SJCRH30 (cell line): ENCODE results near the gene GALNT17. TPM values are rescaled to one million over a fixed set of nuclear protein-coding genes. Genes with fewer than 3 reads are reported as not detected.

Experiments
- DNase-seq, 2 experiments: peaks; one replicate each; pipeline ENCODE4 v3.0.0-alpha.2; 2015 to 2020
- H3K27ac ChIP-seq: fragments of 250-450 bp; sonication (Bioruptor Pico); 2 replicates; pipeline ENCODE4 v1.5.1; 2020; ENCODE audit warnings: mild to moderate bottlenecking, moderate library complexity
- H3K27me3 ChIP-seq: fragments of 250-450 bp; sonication (Bioruptor Pico); 2 replicates; pipeline ENCODE4 v1.5.1; 2020; ENCODE audit warnings: mild to moderate bottlenecking, moderate library complexity
- H3K36me3 ChIP-seq: fragments of 250-450 bp; sonication (Bioruptor Pico); 2 replicates; pipeline ENCODE4 v1.5.1; 2020; ENCODE audit warnings: mild to moderate bottlenecking, moderate library complexity
- H3K4me1 ChIP-seq: fragments of 250-450 bp; sonication (Bioruptor Pico); 2 replicates; pipeline ENCODE4 v1.5.1; 2020; ENCODE audit warnings: mild to moderate bottlenecking, moderate library complexity
- H3K4me3 ChIP-seq: fragments of 250-450 bp; sonication (Bioruptor Pico); 2 replicates; pipeline ENCODE4 v1.5.1; 2020; ENCODE audit warnings: mild to moderate bottlenecking, moderate library complexity
- H3K9me3 ChIP-seq: fragments of 250-450 bp; sonication (Bioruptor Pico); replicated peaks from 2 replicates; pipeline ENCODE4 v1.5.1; 2020; ENCODE audit warnings: mild to moderate bottlenecking, moderate library complexity
- total RNA-seq: library from RNA; depleted of rRNA; stranded (reverse); fragments of >200 nt; shearing (Covaris generic); gene quantifications from 2 replicates; pipeline ENCODE4 v1.2.3, GENCODE V29; 2014

Gene GALNT17
- total RNA-seq, 1 experiment from 2014 or later = not detected

DNA sequence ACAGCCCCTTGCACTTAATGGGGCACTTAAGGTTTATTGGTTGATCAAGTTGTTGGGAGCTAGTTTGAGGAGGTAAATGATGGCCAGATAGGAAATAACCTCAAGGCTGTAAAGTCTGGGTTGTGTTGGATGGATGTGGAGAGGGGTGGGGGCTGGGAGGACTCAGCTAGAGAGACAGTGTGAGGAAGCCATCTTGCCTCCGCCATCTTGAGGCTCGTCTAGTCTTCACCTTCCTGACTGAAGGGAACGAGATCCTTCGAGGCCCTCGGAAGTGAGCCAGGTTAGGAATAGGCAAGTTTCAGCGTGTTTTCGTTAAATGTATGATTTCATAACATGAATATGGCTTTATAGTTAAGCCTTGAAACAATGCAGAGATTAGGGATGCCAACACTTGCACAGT, 5.5 kb downstream of the GALNT17 start:
- H3K27ac ChIP-seq = no peak overlapping the region
- no peaks in the 10 kb centered on the region for H3K9me3 ChIP-seq
- no peaks in the 10 kb centered on the region for H3K36me3 ChIP-seq
- H3K4me1 ChIP-seq = no peaks in the 10 kb centered on the region
- DNase-seq = no peak
- H3K27me3 ChIP-seq = no peaks in the 10 kb centered on the region
- no peak overlapping the region for H3K4me3 ChIP-seq

DNA sequence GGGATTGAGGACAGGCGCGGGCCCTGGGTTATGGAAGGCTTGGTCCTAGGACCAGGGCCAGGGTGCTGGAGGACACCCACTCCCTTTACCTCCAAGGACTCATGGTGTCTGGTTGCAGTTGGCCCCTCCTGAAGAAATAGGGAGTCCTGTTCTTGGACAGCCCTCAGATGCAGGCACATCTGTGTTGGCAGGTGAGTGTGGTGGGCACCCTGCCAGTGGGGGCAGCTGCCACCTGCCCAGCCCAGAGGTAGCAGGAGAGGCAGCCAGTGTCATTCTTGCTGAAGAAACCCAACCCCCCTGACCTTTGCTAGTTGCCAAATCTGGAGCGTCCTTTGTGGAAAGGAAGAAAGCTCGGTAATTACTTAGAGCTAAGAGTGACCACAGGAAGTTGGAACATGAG, 8.3 kb downstream of the GALNT17 start:
- Histone ChIP-seq H3K36me3 (no peaks in the 10 kb centered on the region), H3K27ac (no peak overlapping the region), H3K9me3 (no peaks in the 10 kb centered on the region), H3K4me1 (no peaks in the 10 kb centered on the region), H3K27me3 (no peaks in the 10 kb centered on the region), H3K4me3 (no peak overlapping the region)
- DNase-seq = no peak

DNA sequence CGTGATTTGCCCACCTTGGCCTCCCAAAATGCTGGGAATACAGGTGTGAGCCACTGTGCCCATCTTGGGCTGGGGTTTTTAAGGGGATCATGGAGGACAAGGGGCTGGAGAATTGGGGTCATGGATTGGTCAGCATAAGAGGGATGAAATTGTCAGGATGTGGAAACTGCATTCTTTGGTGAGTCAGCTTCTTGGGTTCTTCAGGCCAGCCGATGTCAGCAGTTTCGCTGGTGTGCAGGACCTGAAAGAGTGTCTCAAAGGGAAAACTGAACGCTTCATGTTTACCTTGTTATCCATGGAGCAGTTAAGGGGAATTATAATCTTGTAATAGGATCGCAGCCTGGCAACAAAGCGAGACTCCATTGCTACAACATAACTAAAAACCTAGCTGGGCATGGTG, 13.0 kb downstream of the GALNT17 start:
- DNase-seq = no peak
- H3K27ac ChIP-seq = no peak overlapping the region

DNA sequence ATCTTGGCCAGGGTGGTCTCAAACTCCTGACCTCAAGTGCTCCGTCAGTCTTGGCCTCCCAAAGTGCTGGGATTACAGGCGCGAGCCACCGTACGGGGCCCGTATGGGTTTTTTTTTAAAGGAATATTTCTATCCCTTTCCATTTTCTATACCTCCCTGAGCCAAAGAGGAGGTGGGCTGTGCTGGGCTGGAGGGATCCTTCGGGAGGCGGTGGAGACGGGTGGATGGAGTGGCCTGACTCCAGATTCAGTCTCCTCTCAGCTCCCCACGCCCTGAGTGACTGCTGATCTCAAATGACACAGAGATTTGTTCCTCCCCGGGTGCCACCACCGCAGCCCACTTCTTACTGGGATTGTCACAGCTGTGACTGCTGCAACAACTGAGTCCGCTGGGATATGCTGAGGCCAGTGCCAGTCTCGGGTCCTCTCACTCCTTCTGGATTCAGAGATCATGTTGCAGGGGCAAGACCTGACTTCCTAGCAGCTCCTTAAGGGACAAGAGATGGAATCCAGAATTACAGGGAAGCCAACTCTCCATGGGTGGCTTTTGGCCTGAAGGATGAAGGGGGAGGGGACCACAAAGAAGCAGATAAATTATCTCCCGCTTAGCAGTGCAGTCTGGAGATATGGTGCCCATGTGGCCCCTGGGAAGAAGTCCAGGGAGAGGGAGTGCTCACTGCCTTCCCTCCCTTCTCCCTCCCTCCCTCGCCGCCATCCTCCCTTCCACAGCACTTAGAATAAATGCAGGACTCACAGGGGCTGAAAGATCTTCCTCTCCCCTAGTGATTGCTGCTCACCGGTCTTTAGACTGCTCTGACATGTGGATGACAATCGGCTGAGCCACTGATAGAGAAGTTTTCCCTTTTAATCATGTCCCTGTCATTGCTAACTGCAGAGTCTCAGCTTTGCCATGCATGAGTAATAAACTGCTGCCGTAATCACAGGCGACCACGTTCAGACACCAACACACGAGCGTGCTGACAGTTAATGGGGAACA, 14.3 kb downstream of the GALNT17 start:
- Histone ChIP-seq H3K9me3 (no peaks in the 10 kb centered on the region; the same call in 1 of the 2 replicates), H3K4me3 (no peak overlapping the region), H3K27me3 (no peaks in the 10 kb centered on the region), H3K36me3 (no peaks in the 10 kb centered on the region), H3K27ac (no peak overlapping the region), H3K4me1 (no peaks in the 10 kb centered on the region)
- DNase-seq = no peak

More for the DNA sequence above, 13.0 kb downstream of the GALNT17 start:
- no peak overlapping the region for H3K4me3 ChIP-seq
- no peaks in the 10 kb centered on the region for H3K27me3 ChIP-seq
- no peaks in the 10 kb centered on the region; the same call in 1 of the 2 replicates for H3K9me3 ChIP-seq
- H3K4me1 ChIP-seq = no peaks in the 10 kb centered on the region
- H3K36me3 ChIP-seq = no peaks in the 10 kb centered on the region

DNA sequence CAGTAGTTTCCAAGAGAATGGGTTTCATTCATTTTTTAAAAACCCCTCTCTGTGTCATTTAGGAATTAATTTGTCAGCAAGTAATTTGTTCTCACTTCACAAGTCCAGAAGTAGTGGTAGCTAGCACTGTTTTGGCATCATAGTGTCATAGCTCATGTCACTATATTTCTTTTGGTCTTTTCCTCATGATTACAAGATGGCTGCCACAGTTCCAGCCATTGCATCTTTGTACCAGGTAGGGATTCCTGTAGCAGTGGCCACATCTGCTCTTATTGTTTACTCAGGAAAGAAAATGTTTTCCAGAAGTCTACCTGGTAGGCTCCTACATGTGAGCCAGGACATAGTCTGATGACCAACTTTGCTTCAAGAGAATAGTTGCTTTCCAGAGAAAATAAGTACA, 16.2 kb downstream of the GALNT17 start:
- Histone ChIP-seq H3K4me1 (no peaks in the 10 kb centered on the region), H3K36me3 (no peaks in the 10 kb centered on the region), H3K27ac (no peak overlapping the region), H3K9me3 (no peaks in the 10 kb centered on the region; the same call in 1 of the 2 replicates), H3K4me3 (no peak overlapping the region), H3K27me3 (no peaks in the 10 kb centered on the region)
- DNase-seq = no peak

DNA sequence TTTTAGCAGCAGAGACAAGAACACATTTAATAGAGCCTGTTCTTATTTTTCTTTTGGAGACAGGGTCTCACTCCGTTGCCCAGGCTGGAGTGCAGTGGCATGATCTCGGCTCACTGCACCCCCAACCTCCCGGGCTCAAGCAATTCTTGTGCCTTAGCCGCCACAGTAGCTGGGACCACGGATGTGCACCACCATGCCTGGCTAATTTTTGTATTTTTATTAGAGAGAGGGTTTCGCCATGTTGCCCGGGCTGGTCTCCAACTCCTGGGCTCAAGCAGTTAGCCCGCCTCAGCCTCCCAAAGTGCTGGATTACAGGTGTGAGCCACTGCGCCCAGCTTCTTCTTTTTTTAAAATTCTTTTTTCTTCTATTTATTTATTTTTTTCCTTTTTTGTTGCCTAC, 23.3 kb downstream of the GALNT17 start:
- no peaks in the 10 kb centered on the region for H3K27me3 ChIP-seq
- H3K4me3 ChIP-seq = no peak overlapping the region
- DNase-seq = no peak
- no peaks in the 10 kb centered on the region for H3K4me1 ChIP-seq
- no peaks in the 10 kb centered on the region for H3K9me3 ChIP-seq
- H3K36me3 ChIP-seq = no peaks in the 10 kb centered on the region
- H3K27ac ChIP-seq = no peak overlapping the region

DNA sequence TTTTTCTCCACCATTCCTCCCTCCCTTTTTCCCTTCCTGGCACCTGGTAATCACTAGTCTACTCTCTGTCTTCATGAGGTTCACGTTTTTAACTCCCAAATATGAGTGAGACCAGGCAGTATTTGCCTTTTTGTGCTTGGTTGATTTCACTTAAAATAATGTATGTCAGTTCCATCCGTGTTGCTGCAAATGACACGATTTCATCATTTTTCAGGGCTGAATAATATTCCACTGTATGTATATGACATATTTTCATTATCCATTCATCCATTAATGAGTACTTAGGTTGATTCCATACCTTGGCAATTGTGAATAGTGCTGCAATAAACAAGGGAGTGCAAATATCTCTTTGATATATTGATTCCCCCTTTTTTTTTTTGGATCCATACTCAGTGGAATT, 25.8 kb downstream of the GALNT17 start:
- Histone ChIP-seq H3K27me3 (no peaks in the 10 kb centered on the region), H3K36me3 (no peaks in the 10 kb centered on the region), H3K27ac (no peak overlapping the region), H3K9me3 (no peaks in the 10 kb centered on the region), H3K4me3 (no peak overlapping the region), H3K4me1 (no peaks in the 10 kb centered on the region)
- no peak for DNase-seq

DNA sequence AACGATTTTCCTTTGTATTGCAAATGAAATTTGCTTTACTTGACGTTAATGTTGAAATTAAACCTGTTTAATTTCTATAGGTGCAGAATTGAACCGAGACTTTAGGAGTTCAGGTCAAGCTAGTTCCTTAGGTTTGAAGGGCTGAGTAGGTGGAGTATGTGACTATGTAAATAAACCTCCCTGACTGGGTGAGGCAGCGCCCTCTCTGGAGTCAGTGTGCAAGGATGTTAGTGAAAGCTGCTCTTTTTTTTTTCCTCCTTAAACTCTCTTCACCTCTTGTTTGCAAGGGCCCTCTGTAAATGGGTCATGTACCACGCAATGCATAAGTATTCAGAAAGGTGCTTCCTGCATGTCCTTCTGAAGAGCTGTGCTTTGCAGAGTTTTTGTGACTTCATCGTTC, 33.8 kb downstream of the GALNT17 start:
- Histone ChIP-seq H3K27me3 (no peaks in the 10 kb centered on the region), H3K4me3 (no peak overlapping the region), H3K9me3 (no peaks in the 10 kb centered on the region), H3K27ac (no peak overlapping the region), H3K4me1 (no peaks in the 10 kb centered on the region), H3K36me3 (no peaks in the 10 kb centered on the region)
- DNase-seq = no peak

DNA sequence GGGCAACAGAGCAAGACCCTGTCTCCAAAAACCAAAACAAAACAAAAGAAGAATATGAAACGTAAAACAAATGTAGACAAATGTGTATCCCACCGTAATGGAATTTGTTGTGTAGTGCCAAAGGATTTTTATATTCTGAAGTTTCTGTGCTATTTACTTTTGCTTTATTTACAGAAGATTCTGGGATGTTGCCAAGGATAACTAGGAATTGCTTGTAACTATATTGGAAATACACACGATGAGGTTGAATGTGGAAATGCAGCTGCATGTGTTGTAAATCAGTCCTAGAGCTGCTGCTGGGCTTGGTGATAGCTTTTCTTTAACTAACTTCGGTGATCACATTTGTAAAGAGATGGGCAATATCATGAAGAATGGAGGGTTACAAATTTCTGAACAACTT, 39.5 kb downstream of the GALNT17 start:
- Histone ChIP-seq H3K4me3 (no peak overlapping the region), H3K27ac (no peak overlapping the region), H3K4me1 (no peaks in the 10 kb centered on the region), H3K27me3 (no peaks in the 10 kb centered on the region), H3K36me3 (no peaks in the 10 kb centered on the region), H3K9me3 (no peaks in the 10 kb centered on the region)
- DNase-seq = no peak

DNA sequence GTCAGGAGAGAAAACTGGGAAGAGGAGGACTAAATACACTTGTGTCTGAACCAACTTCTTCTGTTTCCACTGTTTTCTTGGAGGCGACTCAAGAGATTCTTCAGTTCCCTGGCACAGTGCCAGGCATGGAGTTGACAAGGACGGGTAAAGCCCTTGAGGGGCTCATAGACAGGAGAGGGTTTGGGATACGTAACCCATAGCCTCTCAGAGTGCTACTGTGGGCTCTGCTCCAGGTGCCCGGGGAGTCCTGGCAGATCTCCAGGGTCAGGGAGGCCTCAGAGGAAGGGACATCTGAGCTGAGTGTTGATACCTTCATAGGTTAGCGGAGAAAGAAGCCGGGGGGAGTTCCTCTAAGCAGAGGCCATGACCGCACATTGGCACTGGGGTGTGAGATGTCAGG, 42.0 kb downstream of the GALNT17 start:
- Histone ChIP-seq H3K27me3 (no peaks in the 10 kb centered on the region), H3K27ac (no peak overlapping the region), H3K36me3 (no peaks in the 10 kb centered on the region), H3K9me3 (no peaks in the 10 kb centered on the region), H3K4me3 (no peak overlapping the region), H3K4me1 (no peaks in the 10 kb centered on the region)
- no peak for DNase-seq

DNA sequence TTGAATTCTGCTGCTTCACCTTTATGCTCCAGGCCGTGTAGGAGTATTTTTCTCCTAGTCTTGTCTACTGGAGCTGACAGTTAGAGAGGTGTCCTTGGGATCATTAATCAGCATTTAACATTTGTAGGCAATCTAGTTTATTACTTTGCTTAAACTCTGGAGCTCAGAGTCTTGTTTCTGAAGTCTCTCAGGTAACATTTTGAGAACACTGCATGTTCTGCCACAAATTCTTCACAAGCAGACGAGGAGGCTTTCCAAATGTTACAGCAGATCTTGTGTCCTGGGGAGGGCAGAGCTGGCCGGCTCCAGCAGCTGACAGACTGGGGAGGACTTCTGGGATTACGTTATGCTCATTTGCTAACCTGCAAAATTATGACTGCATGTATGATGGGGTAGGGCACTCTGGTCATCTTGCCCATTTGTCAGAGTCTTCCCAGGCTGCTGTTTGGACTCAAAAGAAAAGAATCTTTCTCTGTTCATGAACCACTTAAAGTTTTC, 50.5 kb downstream of the GALNT17 start:
- Histone ChIP-seq H3K27me3 (no peaks in the 10 kb centered on the region), H3K27ac (no peak overlapping the region), H3K4me1 (no peaks in the 10 kb centered on the region), H3K36me3 (no peaks in the 10 kb centered on the region), H3K4me3 (no peak overlapping the region), H3K9me3 (no peaks in the 10 kb centered on the region)
- DNase-seq = no peak

DNA sequence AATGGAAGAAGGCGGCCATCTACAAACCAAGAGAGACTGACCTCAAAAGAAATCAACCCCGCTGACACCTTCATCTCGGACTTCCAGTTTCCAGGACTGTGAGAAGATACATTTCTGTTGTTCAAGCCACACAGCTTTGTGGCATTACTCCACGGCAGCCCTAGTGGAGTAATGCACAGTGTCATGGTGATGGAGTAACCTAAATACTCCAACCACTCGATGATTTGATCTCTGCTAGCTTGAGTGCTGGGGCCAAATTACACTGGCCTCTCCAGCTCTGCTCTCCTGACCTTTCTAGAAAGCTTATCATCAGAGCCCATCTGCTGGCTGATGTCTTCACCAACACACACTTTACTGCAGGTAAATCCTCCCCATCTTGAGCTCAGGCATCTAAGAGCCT, 52.2 kb downstream of the GALNT17 start:
- no peak for DNase-seq

DNA sequence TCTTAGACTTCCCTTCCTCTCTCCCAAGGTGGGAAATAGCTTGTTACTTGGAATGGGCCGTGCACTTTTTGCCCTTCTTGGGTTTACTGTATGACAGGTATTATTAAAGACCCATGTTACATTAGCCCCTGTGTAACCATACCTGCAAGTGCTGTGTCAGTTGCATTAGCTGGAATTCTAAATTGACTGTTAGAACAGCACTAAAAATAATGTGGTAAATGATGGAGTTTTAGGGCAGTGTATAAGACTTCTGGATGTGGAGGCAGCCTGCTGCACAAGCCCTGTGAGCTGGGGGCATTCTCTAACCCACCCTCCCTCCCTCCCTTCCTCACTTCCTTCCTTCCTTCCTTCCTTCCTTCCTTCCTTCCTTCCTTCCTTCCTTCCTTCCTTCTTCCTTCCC, 52.7 kb downstream of the GALNT17 start:
- no peak for DNase-seq
- Histone ChIP-seq H3K4me3 (no peak overlapping the region), H3K9me3 (no peaks in the 10 kb centered on the region), H3K4me1 (no peaks in the 10 kb centered on the region), H3K27me3 (no peaks in the 10 kb centered on the region), H3K27ac (no peak overlapping the region), H3K36me3 (no peaks in the 10 kb centered on the region)

More for the DNA sequence above, 52.2 kb downstream of the GALNT17 start:
- Histone ChIP-seq H3K27me3 (no peaks in the 10 kb centered on the region), H3K9me3 (no peaks in the 10 kb centered on the region), H3K4me1 (no peaks in the 10 kb centered on the region), H3K4me3 (no peak overlapping the region), H3K36me3 (no peaks in the 10 kb centered on the region), H3K27ac (no peak overlapping the region)

DNA sequence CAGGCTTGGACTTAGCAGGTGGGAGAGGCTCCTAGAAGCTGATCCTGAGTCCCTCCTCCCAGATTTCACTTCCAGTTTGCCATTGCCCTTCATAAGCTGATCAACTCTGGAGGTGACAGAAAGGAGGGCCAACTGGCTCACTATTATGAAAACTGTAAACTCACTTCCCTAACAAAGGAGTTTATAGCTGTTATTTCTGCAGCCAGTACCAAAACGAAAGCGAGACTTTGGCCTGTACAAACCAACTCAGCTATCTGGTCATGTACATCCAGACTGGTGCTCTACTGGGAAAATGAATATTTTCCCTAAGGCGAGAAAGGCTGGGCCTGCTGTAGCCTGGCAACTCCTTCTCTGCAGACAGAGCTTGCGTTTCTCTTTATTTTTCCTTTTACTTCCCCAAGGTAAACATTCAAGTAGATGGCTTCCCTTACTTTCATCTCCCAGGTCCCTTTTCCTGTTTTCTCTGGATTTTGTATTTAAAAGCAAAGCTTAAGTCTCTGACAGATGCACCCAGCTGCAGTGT, 54.7 kb downstream of the GALNT17 start:
- no peaks in the 10 kb centered on the region for H3K36me3 ChIP-seq
- no peak for DNase-seq
- H3K9me3 ChIP-seq = no peaks in the 10 kb centered on the region
- no peak overlapping the region for H3K27ac ChIP-seq
- H3K4me3 ChIP-seq = no peak overlapping the region
- no peaks in the 10 kb centered on the region for H3K4me1 ChIP-seq
- H3K27me3 ChIP-seq = no peaks in the 10 kb centered on the region

DNA sequence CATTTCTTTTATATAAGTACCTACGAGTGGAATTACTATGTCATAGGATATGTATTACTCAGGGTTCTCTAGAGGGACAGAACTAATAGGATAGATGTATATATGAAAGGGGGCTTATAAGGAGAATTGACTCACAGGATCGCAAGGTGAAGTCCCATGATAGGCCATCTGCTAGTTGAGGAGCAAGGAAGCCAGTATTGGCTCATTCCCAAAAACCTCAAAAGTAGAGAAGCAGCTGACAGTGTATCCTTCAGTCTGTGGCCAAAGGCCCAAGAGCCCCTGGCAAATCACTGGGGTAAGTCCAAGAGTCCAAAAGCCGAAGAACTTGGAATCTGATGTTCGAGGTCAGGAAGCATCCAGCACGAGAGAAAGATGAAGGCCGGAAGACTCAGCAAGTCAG, 59.8 kb downstream of the GALNT17 start:
- H3K36me3 ChIP-seq = no peaks in the 10 kb centered on the region
- H3K4me1 ChIP-seq = no peaks in the 10 kb centered on the region
- H3K27me3 ChIP-seq = no peaks in the 10 kb centered on the region
- no peaks in the 10 kb centered on the region for H3K9me3 ChIP-seq
- no peak for DNase-seq
- no peak overlapping the region for H3K4me3 ChIP-seq
- no peak overlapping the region for H3K27ac ChIP-seq
